A673 (cell line): ENCODE results near the gene C4orf50. TPM values are rescaled to one million over a fixed set of nuclear protein-coding genes. Genes with fewer than 3 reads are reported as not detected.

Experiments used
- BruUV-seq: library from RNA; stranded (reverse); fragments of 400-500 nt; replicated peaks from 2 replicates; lab custom pipeline; 2021; lab: Mats Ljungman, UMichigan
- CTCF ChIA-PET: fragments of 300-600 bp; sonication (Branson Sonifier 250); formaldehyde crosslinking; loops from one replicate; lab custom pipeline; 2022; ENCODE audit warnings: antibody characterized with exemption; lab: Charles Lee
- POLR2A ChIA-PET: fragments of 300-600 bp; sonication (Branson Sonifier 250); formaldehyde crosslinking; loops from one replicate; lab custom pipeline; 2022; ENCODE audit warnings: antibody characterized with exemption; ENCODE audit not compliant: low non-redundant PET; lab: Charles Lee
- DNase-seq: peaks from one replicate; pipeline ENCODE4 v3.0.0-alpha.2; 2015; ENCODE audit warnings: low spot score
- H3K27ac ChIP-seq: fragments of 200-600 bp; sonication (generic); 2 replicates; pipeline ENCODE4 v1.5.1; 2016; ENCODE audit warnings: mixed run types, low read depth, mild to moderate bottlenecking, mixed read lengths, antibody characterized with exemption, low read length; ENCODE audit not compliant: poor library complexity, severe bottlenecking
- H3K27me3 ChIP-seq: fragments of 200-600 bp; sonication (generic); replicated peaks from 2 replicates; pipeline ENCODE4 v1.6.1; 2017; ENCODE audit warnings: mixed run types, low read depth, mild to moderate bottlenecking, mixed read lengths, antibody characterized with exemption, low read length; ENCODE audit not compliant: insufficient read depth, poor library complexity
- H3K36me3 ChIP-seq: fragments of 200-600 bp; sonication (generic); 2 replicates; pipeline ENCODE4 v1.6.1; 2016; ENCODE audit warnings: mixed run types, mild to moderate bottlenecking, mixed read lengths, antibody characterized with exemption, low read length; ENCODE audit not compliant: insufficient read depth, poor library complexity, severe bottlenecking
- H3K4me1 ChIP-seq: fragments of 200-600 bp; sonication (generic); 2 replicates; pipeline ENCODE4 v1.6.1; 2017; ENCODE audit warnings: mixed run types, mild to moderate bottlenecking, mixed read lengths, antibody characterized with exemption, low read length; ENCODE audit not compliant: insufficient read depth, poor library complexity, severe bottlenecking
- H3K4me3 ChIP-seq: fragments of 200-600 bp; sonication (generic); 2 replicates; pipeline ENCODE4 v1.5.1; 2016; ENCODE audit warnings: low read depth, mixed run types, mild to moderate bottlenecking, mixed read lengths, low read length; ENCODE audit not compliant: poor library complexity, severe bottlenecking
- H3K9me3 ChIP-seq: fragments of 200-600 bp; sonication (generic); 2 replicates; pipeline ENCODE4 v1.6.1; 2016; ENCODE audit warnings: mixed run types, low read depth, mild to moderate bottlenecking, mixed read lengths, antibody characterized with exemption, low read length; ENCODE audit not compliant: poor library complexity, severe bottlenecking
- EZH2 ChIP-seq: fragments of 200-600 bp; sonication (generic); IDR thresholded peaks from 2 replicates; pipeline ENCODE4 v1.6.1; 2017; ENCODE audit warnings: borderline replicate concordance, low read depth, mild to moderate bottlenecking, mixed read lengths, antibody characterized with exemption, low read length; ENCODE audit not compliant: poor library complexity, severe bottlenecking
- intact Hi-C: fragments of 100-400 bp; cut with micrococcal nuclease; formaldehyde crosslinking; loops from one replicate; pipeline ENCODE4 v1.10.0; 2022; ENCODE audit not compliant: unreplicated experiment
- total RNA-seq: library from RNA; stranded (reverse); gene quantifications from 2 replicates; pipeline ENCODE4 v1.2.3, GENCODE V29; 2021
- TF ChIP-seq, protein P1 (sequence below): fragments of 300-800, 200-600 bp; sonication (generic); conservative IDR thresholded peaks from 2 replicates; pipeline ENCODE4 v1.5.1; 2017; ENCODE audit warnings: low read depth, mild to moderate bottlenecking, antibody characterized with exemption, low read length, moderate library complexity, mixed read lengths

C4orf50 gene
- total RNA-seq, 1 experiment from 2014 or later, result not detected

DNA sequence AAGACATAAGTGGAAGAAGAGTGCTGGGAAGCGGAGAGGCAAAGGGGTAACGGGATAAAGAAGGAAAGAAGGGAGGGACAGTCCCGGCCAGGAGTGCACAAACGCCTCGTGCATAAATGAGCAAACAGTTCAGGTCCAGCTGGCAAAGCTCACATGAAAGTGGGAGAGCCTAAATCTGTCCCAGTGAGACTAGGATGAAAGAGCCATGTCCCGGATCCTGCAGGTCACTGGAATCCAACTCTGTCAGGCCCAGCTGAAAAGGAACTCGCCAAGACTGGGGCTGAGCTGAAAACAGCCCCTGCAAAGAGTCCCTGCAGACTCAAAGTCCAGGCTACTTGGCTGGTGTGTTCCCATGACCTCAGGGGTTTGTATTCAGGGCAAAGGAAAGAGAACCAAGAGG lies 87.4 kb downstream of the C4orf50 start:
- H3K27me3 ChIP-seq, result no peaks in the 10 kb centered on the region
- H3K4me3 ChIP-seq, result no peak overlapping the region
- H3K36me3 ChIP-seq, result no peaks in the 10 kb centered on the region
- DNase-seq, result no peak
- no peak for TF ChIP-seq EZH2
- TF ChIP-seq, protein P1, sequence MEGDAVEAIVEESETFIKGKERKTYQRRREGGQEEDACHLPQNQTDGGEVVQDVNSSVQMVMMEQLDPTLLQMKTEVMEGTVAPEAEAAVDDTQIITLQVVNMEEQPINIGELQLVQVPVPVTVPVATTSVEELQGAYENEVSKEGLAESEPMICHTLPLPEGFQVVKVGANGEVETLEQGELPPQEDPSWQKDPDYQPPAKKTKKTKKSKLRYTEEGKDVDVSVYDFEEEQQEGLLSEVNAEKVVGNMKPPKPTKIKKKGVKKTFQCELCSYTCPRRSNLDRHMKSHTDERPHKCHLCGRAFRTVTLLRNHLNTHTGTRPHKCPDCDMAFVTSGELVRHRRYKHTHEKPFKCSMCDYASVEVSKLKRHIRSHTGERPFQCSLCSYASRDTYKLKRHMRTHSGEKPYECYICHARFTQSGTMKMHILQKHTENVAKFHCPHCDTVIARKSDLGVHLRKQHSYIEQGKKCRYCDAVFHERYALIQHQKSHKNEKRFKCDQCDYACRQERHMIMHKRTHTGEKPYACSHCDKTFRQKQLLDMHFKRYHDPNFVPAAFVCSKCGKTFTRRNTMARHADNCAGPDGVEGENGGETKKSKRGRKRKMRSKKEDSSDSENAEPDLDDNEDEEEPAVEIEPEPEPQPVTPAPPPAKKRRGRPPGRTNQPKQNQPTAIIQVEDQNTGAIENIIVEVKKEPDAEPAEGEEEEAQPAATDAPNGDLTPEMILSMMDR, result no peak
- ChIA-PET POLR2A (no interaction called here), CTCF (no interaction called here)
- H3K9me3 ChIP-seq, result no peaks in the 10 kb centered on the region
- no peak overlapping the region for H3K27ac ChIP-seq
- BruUV-seq, result no TSS peak
- intact Hi-C loops, result no loop called here
- H3K4me1 ChIP-seq, result peaks cover 16% of the 10 kb centered on the region

DNA sequence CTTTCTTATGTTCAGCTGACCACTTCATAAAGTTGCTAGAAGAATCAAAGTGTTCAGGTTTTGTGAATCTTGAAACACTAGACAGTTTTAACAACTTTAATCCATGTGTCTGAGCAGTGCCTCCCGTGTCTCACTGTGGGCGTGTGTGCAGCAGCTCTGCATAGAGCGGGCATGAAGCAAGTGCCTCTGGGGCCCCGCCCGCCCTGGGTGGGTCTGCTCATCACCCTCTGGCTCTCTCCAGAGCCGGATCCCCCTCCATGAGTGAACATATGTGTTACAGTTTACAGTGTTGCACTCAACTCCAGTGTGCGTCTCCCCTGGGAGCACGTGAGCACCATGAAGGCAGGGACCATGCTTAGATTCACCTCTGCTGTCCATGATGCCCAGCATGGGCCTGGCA lies 87.8 kb downstream of the C4orf50 start:
- ChIA-PET POLR2A (no interaction called here), CTCF (interaction anchor here (0.7 kb wide), 1 partner anchor 39 kb away, joined by 3 read pairs; no protein-coding TSS in a partner anchor)
- intact Hi-C loops, result no loop called here
- no peaks in the 10 kb centered on the region for H3K27me3 ChIP-seq
- BruUV-seq, result no TSS peak
- no peaks in the 10 kb centered on the region for H3K9me3 ChIP-seq
- no peak for DNase-seq
- no peak for TF ChIP-seq EZH2
- no peak overlapping the region for H3K27ac ChIP-seq
- H3K4me3 ChIP-seq, result no peak overlapping the region
- peaks cover 16% of the 10 kb centered on the region for H3K4me1 ChIP-seq
- no peaks in the 10 kb centered on the region for H3K36me3 ChIP-seq

DNA sequence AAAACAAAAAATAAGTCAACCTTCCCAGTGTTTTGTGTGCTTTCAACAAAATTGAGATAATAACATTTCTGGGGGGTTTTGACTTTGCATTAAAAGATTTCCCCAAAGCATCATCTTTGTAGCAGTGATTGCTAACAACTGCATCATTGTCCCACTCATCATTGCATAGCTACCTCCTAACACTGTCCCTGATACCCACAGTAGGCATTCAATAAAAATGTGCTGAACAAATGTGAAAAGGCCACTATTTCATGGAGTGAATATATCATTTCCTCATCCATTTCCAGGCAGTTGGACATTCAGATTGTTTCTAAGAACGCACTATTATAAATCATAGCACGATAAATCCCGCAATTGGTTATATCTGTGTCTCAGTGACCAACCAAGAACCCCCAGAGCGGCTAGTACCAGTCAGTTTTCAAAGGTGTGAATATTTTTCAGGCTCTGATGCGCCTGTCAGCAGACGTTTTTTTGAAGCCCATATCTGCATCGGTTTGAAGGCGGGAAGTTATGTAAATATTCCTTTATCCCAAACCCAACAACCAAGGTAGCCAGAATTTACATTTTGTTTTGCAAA lies 89.3 kb downstream of the C4orf50 start:
- BruUV-seq, result no TSS peak
- ChIA-PET CTCF (no interaction called here), POLR2A (no interaction called here)
- DNase-seq, result no peak
- no peaks in the 10 kb centered on the region for H3K9me3 ChIP-seq
- no peaks in the 10 kb centered on the region for H3K27me3 ChIP-seq
- no peak for TF ChIP-seq EZH2
- TF ChIP-seq, protein P1, result no peak
- intact Hi-C loops, result no loop called here
- no peak overlapping the region for H3K27ac ChIP-seq
- H3K36me3 ChIP-seq, result no peaks in the 10 kb centered on the region
- H3K4me1 ChIP-seq, result peaks cover 16% of the 10 kb centered on the region
- H3K4me3 ChIP-seq, result no peak overlapping the region

DNA sequence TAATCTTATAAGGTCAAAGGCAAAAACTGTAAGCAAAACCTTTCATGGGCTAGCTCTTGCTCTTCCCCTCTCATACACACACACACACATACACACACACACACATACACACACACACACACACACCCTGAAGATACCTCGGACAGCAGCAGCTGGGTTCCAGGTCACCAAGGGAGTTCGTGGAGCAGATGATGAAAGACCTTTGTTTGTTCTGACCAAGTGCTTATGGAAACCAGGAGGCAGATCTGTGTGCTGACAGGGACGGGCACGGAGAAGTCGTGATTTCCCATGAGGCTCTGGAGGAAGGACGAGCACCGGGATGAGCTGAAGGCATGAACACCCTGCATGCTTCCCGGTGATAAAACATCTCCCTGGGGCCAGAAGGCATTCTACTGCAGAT lies 90.0 kb downstream of the C4orf50 start:
- Histone ChIP-seq H3K4me3 (no peak overlapping the region), H3K27me3 (no peaks in the 10 kb centered on the region), H3K36me3 (no peaks in the 10 kb centered on the region), H3K27ac (no peak overlapping the region), H3K9me3 (no peaks in the 10 kb centered on the region), H3K4me1 (peaks cover 16% of the 10 kb centered on the region)
- intact Hi-C loops, result no loop called here
- ChIA-PET CTCF (no interaction called here), POLR2A (no interaction called here)
- no TSS peak for BruUV-seq
- TF ChIP-seq, protein P1, result no peak
- TF ChIP-seq EZH2, result no peak
- no peak for DNase-seq
